ENCODE data around the gene TTBK2. TPM values are rescaled to one million over a fixed set of nuclear protein-coding genes. Genes with fewer than 3 reads are reported as not detected.

The TTBK2 gene
- polyA plus RNA-seq, 4 donors, result 0.45 to 5.3 (median 1.4) TPM

- no peak for FAIRE-seq
- DNase-seq, result no peak
- Histone ChIP-seq H3K27me3 (ENCODE audit: control insufficient read depth in 3 of 3, insufficient read depth in 3 of 3, low read length in 3 of 3) (no peaks in the 10 kb centered on the region), H3K9me3 (ENCODE audit: control insufficient read depth in 2 of 2, insufficient read depth in 1 of 2, low read depth in 1 of 2, low read length in 1 of 2) (no peaks in the 10 kb centered on the region), H3K4me1 (ENCODE audit: control insufficient read depth in 3 of 3, insufficient read depth in 2 of 3, low read depth in 1 of 3, low read length in 2 of 3) (no peaks in the 10 kb centered on the region), H3K4me3 (ENCODE audit: low read depth in 1 of 3, low read length in 3 of 3) (no peak overlapping the region), H3K27ac (ENCODE audit: low read depth in 1 of 3, low read length in 2 of 3) (no peak overlapping the region), H3K36me3 (ENCODE audit: control insufficient read depth in 3 of 3, insufficient read depth in 2 of 3, low read depth in 1 of 3, low read length in 3 of 3) (peaks cover 0 to 7% (median 0%) of the 10 kb centered on the region in 3 donors)
- WGBS, 3 donors, result 66 to 84% (median 72%) methylated on average over 2 of the region's 2 CpGs
These were observed 62.0 kb downstream of the TTBK2 start for GRCh38 chr15:42858540-42858939.

DNA sequence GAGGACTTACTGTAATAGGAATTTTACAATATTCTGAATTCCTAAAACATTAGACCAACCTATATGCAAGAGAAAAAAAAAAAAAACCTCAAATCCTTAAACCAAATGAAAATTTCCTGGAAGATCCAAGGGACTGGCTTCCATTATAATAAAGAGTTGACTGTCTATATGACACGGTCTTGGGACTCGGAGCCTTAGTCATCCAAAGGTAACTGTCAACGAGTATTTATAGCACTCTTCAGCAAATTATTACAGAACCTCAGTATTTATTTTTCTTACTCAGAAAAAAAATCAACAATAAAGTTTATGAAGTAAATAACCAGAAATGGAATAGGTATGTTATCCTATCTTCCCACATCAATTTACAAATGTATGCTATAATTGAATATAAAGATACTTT is 66.0 kb downstream of the TTBK2 start:
- FAIRE-seq, result peak; percentile 30
- H3K36me3 ChIP-seq (ENCODE audit: control insufficient read depth in 3 of 3, insufficient read depth in 2 of 3, low read depth in 1 of 3, low read length in 3 of 3), result peaks cover 0 to 8% (median 0%) of the 10 kb centered on the region in 3 donors
- H3K4me3 ChIP-seq (ENCODE audit: low read depth in 1 of 3, low read length in 3 of 3), result no peak overlapping the region
- no peaks in the 10 kb centered on the region for H3K27me3 ChIP-seq (ENCODE audit: control insufficient read depth in 3 of 3, insufficient read depth in 3 of 3, low read length in 3 of 3)
- WGBS, 3 donors, result 96 to 97% (median 97%) methylated on average over 3 of the region's 3 CpGs
- no peaks in the 10 kb centered on the region for H3K4me1 ChIP-seq (ENCODE audit: control insufficient read depth in 3 of 3, insufficient read depth in 2 of 3, low read depth in 1 of 3, low read length in 2 of 3)
- no peak overlapping the region for H3K27ac ChIP-seq (ENCODE audit: low read depth in 1 of 3, low read length in 2 of 3)
- no peaks in the 10 kb centered on the region for H3K9me3 ChIP-seq (ENCODE audit: control insufficient read depth in 2 of 2, insufficient read depth in 1 of 2, low read depth in 1 of 2, low read length in 1 of 2)
- DNase-seq, result no peak

DNA sequence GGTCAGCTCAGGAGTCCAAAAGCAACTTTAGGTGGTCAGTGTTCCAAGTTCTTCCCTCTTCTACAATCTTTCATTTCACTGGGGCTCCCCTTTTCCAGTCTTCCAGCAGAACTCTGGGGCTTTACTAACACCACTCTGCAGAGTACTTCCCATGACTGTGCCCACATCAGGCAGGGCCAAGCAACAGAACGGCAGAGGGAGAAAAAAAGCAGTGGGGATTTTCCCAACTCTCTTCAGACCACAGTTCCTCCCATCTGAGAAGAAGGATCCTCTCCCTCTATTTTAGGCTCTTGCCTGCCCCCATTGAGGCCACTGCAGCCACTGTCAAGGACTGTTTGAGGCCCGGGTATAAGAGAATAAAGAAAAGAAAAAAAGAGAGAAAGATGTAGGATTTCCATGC is 70.7 kb downstream of the TTBK2 start:
- Histone ChIP-seq H3K27me3 (ENCODE audit: control insufficient read depth in 3 of 3, insufficient read depth in 3 of 3, low read length in 3 of 3) (no peaks in the 10 kb centered on the region), H3K4me3 (ENCODE audit: low read depth in 1 of 3, low read length in 3 of 3) (no peak overlapping the region), H3K9me3 (ENCODE audit: control insufficient read depth in 2 of 2, insufficient read depth in 1 of 2, low read depth in 1 of 2, low read length in 1 of 2) (no peaks in the 10 kb centered on the region), H3K36me3 (ENCODE audit: control insufficient read depth in 3 of 3, insufficient read depth in 2 of 3, low read depth in 1 of 3, low read length in 3 of 3) (peaks cover 0 to 6% (median 0%) of the 10 kb centered on the region in 3 donors), H3K4me1 (ENCODE audit: control insufficient read depth in 3 of 3, insufficient read depth in 2 of 3, low read depth in 1 of 3, low read length in 2 of 3) (no peaks in the 10 kb centered on the region), H3K27ac (ENCODE audit: low read depth in 1 of 3, low read length in 2 of 3) (no peak overlapping the region)
- DNase-seq, result no peak
- whole genome bisulfite sequencing, 3 donors, result 73 to 93% (median 91%) methylated on average over 2 of the region's 2 CpGs
- no peak for FAIRE-seq

GRCh38 chr15:42848846-42849245 is 71.7 kb downstream of the TTBK2 start:
- FAIRE-seq, result no peak
- H3K4me1 ChIP-seq (ENCODE audit: control insufficient read depth in 3 of 3, insufficient read depth in 2 of 3, low read depth in 1 of 3, low read length in 2 of 3), result no peaks in the 10 kb centered on the region
- H3K27ac ChIP-seq (ENCODE audit: low read depth in 1 of 3, low read length in 2 of 3), result no peak overlapping the region
- peaks cover 0 to 6% of the 10 kb centered on the region in 2 donors for H3K9me3 ChIP-seq (ENCODE audit: control insufficient read depth in 2 of 2, insufficient read depth in 1 of 2, low read depth in 1 of 2, low read length in 1 of 2)
- H3K4me3 ChIP-seq (ENCODE audit: low read depth in 1 of 3, low read length in 3 of 3), result no peak overlapping the region
- no peak for DNase-seq
- H3K27me3 ChIP-seq (ENCODE audit: control insufficient read depth in 3 of 3, insufficient read depth in 3 of 3, low read length in 3 of 3), result no peaks in the 10 kb centered on the region
- H3K36me3 ChIP-seq (ENCODE audit: control insufficient read depth in 3 of 3, insufficient read depth in 2 of 3, low read depth in 1 of 3, low read length in 3 of 3), result peaks cover 0 to 4% (median 0%) of the 10 kb centered on the region in 3 donors

GRCh38 chr15:42846647-42847046 is 73.9 kb downstream of the TTBK2 start:
- peaks cover 0 to 8% of the 10 kb centered on the region in 2 donors for H3K9me3 ChIP-seq (ENCODE audit: control insufficient read depth in 2 of 2, insufficient read depth in 1 of 2, low read depth in 1 of 2, low read length in 1 of 2)
- no peak overlapping the region for H3K4me3 ChIP-seq (ENCODE audit: low read depth in 1 of 3, low read length in 3 of 3)
- no peak for DNase-seq
- no peak for FAIRE-seq
- no peaks in the 10 kb centered on the region for H3K4me1 ChIP-seq (ENCODE audit: control insufficient read depth in 3 of 3, insufficient read depth in 2 of 3, low read depth in 1 of 3, low read length in 2 of 3)
- no peaks in the 10 kb centered on the region for H3K27me3 ChIP-seq (ENCODE audit: control insufficient read depth in 3 of 3, insufficient read depth in 3 of 3, low read length in 3 of 3)
- H3K36me3 ChIP-seq (ENCODE audit: control insufficient read depth in 3 of 3, insufficient read depth in 2 of 3, low read depth in 1 of 3, low read length in 3 of 3), result peaks cover 0 to 4% (median 0%) of the 10 kb centered on the region in 3 donors
- no peak overlapping the region for H3K27ac ChIP-seq (ENCODE audit: low read depth in 1 of 3, low read length in 2 of 3)
- 63 to 88% (median 78%) methylated on average over 1 of the region's 1 CpG for WGBS, 3 donors

- DNase-seq, result no peak
- no peaks in the 10 kb centered on the region for H3K27me3 ChIP-seq (ENCODE audit: control insufficient read depth in 3 of 3, insufficient read depth in 3 of 3, low read length in 3 of 3)
- no peak overlapping the region for H3K4me3 ChIP-seq (ENCODE audit: low read depth in 1 of 3, low read length in 3 of 3)
- 90 to 97% (median 95%) methylated on average over 5 of the region's 5 CpGs for WGBS, 3 donors
- H3K9me3 ChIP-seq (ENCODE audit: control insufficient read depth in 2 of 2, insufficient read depth in 1 of 2, low read depth in 1 of 2, low read length in 1 of 2), result peaks cover 0 to 8% of the 10 kb centered on the region in 2 donors
- no peak overlapping the region for H3K27ac ChIP-seq (ENCODE audit: low read depth in 1 of 3, low read length in 2 of 3)
- no peaks in the 10 kb centered on the region for H3K4me1 ChIP-seq (ENCODE audit: control insufficient read depth in 3 of 3, insufficient read depth in 2 of 3, low read depth in 1 of 3, low read length in 2 of 3)
- FAIRE-seq, result no peak
- peaks cover 0 to 4% (median 0%) of the 10 kb centered on the region in 3 donors for H3K36me3 ChIP-seq (ENCODE audit: control insufficient read depth in 3 of 3, insufficient read depth in 2 of 3, low read depth in 1 of 3, low read length in 3 of 3)
These were observed 75.0 kb downstream of the TTBK2 start for GRCh38 chr15:42845581-42845980.

DNA sequence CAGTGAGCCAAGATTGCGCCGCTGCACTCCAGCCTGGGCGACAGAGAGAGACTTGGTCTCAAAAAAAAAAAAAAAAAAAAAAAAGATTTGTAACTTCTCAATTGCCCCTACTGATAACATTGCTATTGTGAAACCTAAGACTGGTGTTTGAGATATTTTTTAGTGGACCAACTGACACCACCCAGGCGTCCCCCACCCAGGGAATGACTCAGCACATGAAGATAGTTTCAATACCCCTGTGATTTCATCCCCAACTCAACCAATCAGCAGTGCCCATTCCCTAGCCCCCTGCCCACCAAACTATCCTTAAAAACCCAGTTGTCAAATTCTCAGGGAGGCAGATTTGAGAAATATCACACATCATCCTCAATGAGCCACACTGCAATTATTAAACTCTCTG is 76.9 kb downstream of the TTBK2 start:
- Histone ChIP-seq H3K36me3 (ENCODE audit: control insufficient read depth in 3 of 3, insufficient read depth in 2 of 3, low read depth in 1 of 3, low read length in 3 of 3) (no peaks in the 10 kb centered on the region), H3K4me3 (ENCODE audit: low read depth in 1 of 3, low read length in 3 of 3) (no peak overlapping the region), H3K27ac (ENCODE audit: low read depth in 1 of 3, low read length in 2 of 3) (no peak overlapping the region), H3K4me1 (ENCODE audit: control insufficient read depth in 3 of 3, insufficient read depth in 2 of 3, low read depth in 1 of 3, low read length in 2 of 3) (no peaks in the 10 kb centered on the region), H3K27me3 (ENCODE audit: control insufficient read depth in 3 of 3, insufficient read depth in 3 of 3, low read length in 3 of 3) (no peaks in the 10 kb centered on the region), H3K9me3 (ENCODE audit: control insufficient read depth in 2 of 2, insufficient read depth in 1 of 2, low read depth in 1 of 2, low read length in 1 of 2) (peaks cover 0 to 8% of the 10 kb centered on the region in 2 donors)
- DNase-seq (no peak), FAIRE-seq (no peak)
- 91 to 99% (median 94%) methylated on average over 4 of the region's 4 CpGs for WGBS, 3 donors

GRCh38 chr15:42836251-42836650 is 84.3 kb downstream of the TTBK2 start:
- Histone ChIP-seq H3K27me3 (ENCODE audit: control insufficient read depth in 3 of 3, insufficient read depth in 3 of 3, low read length in 3 of 3) (no peaks in the 10 kb centered on the region), H3K27ac (ENCODE audit: low read depth in 1 of 3, low read length in 2 of 3) (no peak overlapping the region), H3K36me3 (ENCODE audit: control insufficient read depth in 3 of 3, insufficient read depth in 2 of 3, low read depth in 1 of 3, low read length in 3 of 3) (peaks cover 0 to 3% (median 0%) of the 10 kb centered on the region in 3 donors), H3K4me1 (ENCODE audit: control insufficient read depth in 3 of 3, insufficient read depth in 2 of 3, low read depth in 1 of 3, low read length in 2 of 3) (no peaks in the 10 kb centered on the region), H3K4me3 (ENCODE audit: low read depth in 1 of 3, low read length in 3 of 3) (no peak overlapping the region), H3K9me3 (ENCODE audit: control insufficient read depth in 2 of 2, insufficient read depth in 1 of 2, low read depth in 1 of 2, low read length in 1 of 2) (no peaks in the 10 kb centered on the region)
- DNase-seq (no peak), FAIRE-seq (no peak)
- WGBS, 3 donors, result 98 to 100% (median 100%) methylated on average over 1 of the region's 1 CpG

DNA sequence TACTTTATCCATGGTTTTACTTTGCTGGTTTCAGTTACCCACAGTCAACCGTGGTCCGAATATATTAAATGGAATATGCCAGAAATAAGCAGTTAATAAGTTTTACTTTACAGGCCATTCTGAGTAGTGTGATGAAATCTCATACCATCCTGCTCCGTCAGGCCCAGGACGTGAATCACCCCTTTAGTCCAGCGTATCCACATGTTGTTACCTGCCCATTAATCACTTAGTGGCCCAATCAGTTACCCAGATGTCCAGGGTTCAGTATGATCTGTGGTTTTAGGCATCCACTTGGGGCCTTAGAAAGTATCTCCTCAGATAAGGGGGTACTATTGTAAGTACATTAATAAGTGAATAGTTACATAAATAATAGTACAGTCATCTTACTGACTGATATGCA is 88.0 kb downstream of the TTBK2 start:
- H3K27ac ChIP-seq (ENCODE audit: low read depth in 1 of 3, low read length in 2 of 3), result no peak overlapping the region
- no peaks in the 10 kb centered on the region for H3K27me3 ChIP-seq (ENCODE audit: control insufficient read depth in 3 of 3, insufficient read depth in 3 of 3, low read length in 3 of 3)
- 95 to 98% (median 95%) methylated on average over 5 of the region's 5 CpGs for WGBS, 3 donors
- H3K4me1 ChIP-seq (ENCODE audit: control insufficient read depth in 3 of 3, insufficient read depth in 2 of 3, low read depth in 1 of 3, low read length in 2 of 3), result no peaks in the 10 kb centered on the region
- FAIRE-seq, result no peak
- peak in 1 of 2 donors; percentile 16 for DNase-seq
- H3K36me3 ChIP-seq (ENCODE audit: control insufficient read depth in 3 of 3, insufficient read depth in 2 of 3, low read depth in 1 of 3, low read length in 3 of 3), result no peaks in the 10 kb centered on the region
- no peaks in the 10 kb centered on the region for H3K9me3 ChIP-seq (ENCODE audit: control insufficient read depth in 2 of 2, insufficient read depth in 1 of 2, low read depth in 1 of 2, low read length in 1 of 2)
- no peak overlapping the region for H3K4me3 ChIP-seq (ENCODE audit: low read depth in 1 of 3, low read length in 3 of 3)
